GM18498 (cell line): Measurements from ENCODE around the gene LTBP2.

Source experiments
- ATAC-seq: cut with Tn5 transposase; IDR thresholded peaks from one replicate; pipeline ENCODE4 v1.9.1; 2021; ENCODE audit warnings: mild to moderate bottlenecking, moderate library complexity; ENCODE audit not compliant: unreplicated experiment

Gene LTBP2

DNA sequence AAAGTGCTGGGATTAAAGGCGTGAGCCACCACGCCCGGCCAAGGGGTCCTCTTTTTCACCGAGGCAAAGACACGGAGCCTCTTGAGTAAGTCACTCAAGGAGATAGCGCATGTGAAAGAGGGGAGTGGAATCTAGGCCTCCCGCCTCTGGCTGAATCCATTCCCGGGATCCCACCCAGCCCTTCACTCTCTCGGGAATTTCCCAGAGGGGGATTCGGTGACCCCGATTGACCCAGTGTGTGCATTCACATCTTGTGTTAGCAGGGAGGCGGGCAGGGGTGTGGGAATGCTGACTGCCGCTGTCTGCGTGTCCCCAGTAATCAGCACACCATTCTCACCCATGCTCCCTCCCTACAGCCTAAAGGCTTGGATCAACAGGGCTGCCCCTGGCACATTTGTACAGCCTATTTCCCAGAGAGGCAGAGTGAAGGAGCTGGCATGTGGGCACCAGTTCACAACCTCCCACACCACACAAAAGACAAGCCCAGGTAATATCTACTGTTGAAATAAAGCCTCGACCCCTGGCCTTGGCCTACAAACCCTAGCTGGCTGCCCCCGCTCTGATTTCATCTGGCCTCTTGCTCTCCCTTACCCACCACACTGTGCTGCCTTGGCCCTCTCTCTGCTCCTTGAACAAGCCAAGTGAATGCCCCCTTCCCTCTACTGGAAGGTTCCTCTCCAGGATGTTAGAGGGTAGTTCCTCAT lies 1.3 kb upstream of the LTBP2 start:
- ATAC-seq, result no peak

DNA sequence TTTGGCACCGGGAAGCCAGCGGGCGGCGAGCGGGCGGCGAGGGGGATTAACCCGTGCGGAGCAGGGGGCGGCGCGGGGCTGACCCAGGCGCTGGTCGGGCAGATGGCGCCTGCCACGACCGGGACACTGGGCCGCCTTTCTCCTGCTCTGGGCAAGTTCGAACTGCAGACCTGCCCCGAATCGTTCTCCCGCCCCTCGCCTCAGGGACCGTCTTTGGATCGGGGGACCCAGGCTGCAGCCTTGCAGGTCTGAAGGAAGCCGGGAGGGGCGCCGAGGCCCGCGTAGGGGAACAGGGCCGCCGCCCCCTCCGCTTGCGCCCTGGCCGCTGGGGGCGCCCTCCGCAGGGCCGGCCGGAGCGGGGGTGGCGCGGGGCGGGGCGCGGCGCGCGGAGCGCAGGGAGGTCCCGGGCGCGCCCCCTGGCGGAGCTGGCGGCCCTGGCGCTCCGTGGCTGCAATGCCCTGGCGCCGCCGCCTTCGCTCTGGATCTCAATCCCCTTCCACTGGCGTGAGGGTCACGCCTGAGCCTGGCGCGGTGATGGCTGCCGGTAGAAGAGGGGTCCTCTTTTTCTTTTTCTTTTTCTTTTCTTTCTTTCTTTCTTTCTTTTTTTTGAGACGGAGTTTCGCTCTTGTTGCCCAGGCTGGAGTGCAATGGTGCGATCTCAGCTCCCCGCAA lies 449 bp upstream of the LTBP2 start:
- peak; percentile 78 for ATAC-seq

DNA sequence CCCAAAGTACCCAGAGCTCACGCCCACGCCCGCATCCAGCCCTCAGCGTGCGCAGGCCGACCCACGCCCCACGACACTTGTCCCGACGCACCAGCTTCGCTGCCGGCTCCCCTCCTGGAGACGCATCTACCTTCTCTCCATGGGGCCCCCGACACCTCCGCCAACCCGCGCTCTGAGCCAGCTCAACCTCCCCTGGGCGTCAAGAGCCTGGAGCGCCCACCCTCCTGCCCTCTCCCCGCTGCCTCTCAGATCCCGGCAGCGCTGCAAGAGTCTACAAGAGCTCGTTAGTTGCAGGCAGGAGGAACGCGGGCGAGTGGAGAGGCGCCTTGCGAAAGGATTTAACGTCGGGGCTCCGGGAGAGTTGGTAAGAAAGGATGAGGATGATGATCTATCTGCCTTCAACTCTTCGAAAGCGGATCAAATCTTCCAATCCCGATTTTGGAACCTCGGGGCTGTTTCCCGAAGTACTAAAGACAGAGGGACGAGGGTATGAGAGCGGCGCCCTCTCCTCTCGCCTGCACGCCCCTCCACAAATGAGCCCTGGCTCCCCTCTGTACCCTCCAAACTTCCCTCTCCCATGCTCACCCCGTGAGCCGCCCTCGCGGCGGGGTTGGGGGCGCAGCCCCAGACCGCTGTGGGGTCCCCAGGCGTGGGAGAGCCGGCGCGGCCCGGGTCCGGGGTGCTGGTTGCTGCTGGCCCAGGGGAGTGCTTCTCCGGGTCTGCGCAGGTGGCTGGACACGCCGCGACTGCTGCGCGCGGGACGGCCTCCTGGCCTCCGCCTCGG lies 979 bp downstream of the LTBP2 start:
- no peak for ATAC-seq

DNA sequence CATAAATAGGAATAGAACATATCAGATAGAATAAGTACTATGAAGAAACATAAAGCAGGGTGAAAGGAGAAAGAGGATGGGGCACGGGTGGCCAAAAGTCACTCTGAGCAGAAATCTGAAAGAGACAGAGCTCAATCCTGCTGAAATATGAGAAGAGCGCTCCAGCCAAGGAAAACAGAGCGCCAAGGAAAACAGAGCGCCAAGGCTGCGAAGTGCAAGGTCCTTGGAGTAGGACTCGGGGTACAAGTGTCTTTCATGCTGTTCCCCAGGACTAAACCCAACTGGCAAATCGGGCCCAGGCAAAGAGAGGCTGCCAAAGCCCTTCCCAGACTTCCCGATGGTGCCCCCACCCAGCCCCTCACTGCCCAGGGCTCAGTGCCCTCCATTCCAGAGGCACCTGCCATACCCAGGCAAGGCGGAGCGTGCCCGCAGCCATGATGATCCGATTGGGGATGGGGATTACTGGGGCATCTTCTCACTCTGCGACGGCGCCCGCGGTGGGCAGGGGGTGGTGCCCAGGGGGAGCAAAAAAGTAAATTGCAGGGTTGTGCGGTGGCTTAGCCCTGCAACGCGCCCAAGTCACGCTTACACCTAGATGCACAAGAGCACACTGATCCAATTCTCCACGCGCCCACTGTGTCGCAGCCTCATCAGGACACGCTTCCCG lies 1.7 kb downstream of the LTBP2 start:
- no peak for ATAC-seq

DNA sequence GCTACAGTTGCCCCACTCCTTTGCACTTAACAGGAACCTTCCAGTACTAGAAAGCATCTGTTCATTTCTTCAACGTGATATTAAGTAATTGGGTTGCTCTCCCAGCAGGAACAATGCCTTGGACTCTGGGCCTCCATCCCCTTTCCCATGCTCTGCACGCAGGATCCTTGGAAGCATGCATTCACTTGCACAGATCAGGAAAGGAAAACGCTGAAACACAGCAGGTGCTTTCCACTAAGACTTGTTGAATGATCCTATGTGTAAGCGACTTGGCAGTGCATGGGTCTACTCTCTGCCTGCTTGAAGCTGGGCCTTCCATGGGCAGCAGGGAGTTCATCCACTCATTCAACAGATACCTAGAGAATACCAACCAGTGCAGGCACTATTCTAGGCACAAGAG lies 2.3 kb downstream of the LTBP2 start:
- ATAC-seq, result no peak

DNA sequence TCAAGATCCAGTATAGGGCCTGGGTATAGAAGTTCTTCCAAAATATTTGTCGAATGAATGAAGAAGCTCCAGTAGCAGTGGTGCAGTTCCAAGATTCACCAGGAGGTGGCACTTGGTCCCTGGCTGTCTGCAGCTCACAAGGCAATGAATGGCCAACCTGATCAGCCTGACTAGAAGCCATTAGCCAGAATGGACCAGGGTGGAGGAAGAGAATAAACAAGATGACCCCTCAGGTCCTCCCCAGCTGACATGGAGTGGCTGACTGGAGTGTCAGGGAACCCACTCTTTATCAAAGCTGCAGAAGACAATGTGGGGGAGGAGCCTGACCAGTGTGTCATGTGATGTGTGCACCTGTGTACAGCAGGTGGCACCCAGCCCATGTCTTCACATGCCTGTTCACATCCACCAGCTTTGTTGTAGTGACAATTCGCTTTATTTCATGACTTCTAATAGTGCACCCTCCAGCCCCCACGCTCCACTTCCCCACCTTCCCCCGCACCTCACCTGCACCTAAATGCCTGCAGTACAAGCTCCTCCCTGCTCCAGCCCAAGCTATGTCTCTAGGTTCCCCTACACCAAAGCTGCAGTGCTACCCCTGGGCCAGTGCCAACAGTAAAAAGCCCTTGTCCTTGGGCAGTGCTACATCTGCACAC lies 3.0 kb downstream of the LTBP2 start:
- no peak for ATAC-seq

DNA sequence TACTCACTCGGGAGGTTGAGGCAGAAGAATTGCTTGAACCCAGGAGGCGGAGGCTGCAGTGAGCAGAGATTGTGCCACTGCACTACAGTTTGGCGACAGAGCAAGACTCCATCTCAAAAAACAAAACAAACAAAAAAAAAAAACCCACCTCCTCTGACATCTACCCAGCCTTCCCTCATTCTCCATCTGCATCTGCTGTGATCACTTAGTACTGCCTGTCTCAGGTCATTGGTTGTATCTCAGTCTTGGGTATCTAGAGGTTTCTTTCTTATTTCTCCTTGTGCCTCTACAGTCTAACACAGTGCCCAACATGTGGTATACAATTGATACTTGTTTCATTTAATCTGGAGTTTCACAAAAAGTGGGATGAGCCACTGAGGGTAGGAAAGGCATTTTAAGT lies 5.3 kb downstream of the LTBP2 start:
- no peak for ATAC-seq

DNA sequence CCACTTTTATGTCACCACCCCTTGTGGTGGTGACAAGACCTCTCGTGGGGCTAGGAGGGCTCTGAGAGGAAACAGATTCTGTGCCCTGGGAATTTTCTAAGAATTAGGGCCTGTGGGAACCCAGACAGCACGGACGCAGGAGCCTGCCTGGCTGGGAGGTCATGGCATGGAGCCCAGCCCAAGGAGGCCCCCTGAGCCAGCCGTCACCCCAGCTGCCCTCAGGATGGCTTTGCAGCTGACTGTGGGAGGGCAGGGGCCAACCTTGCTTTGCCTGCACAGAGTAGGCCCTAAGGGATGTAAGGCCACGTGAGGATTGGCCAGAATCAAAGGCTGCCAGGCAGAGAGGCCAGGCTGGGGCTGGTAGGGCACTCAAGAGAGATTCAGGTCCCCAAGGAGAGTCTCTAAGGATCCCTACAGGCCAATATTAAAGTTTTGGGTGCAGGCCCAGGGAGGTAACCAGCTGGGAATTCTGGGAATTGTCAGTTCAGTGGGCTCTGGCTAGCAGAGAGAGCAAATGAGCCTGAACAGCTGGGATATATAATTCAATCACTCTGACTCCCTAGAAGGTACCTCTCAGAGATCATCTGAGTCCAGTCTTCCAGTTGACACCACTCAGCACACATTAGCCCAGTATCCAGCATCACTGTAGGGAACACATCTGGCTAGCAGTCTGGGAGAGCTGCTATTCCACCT lies 6.4 kb downstream of the LTBP2 start:
- no peak for ATAC-seq

DNA sequence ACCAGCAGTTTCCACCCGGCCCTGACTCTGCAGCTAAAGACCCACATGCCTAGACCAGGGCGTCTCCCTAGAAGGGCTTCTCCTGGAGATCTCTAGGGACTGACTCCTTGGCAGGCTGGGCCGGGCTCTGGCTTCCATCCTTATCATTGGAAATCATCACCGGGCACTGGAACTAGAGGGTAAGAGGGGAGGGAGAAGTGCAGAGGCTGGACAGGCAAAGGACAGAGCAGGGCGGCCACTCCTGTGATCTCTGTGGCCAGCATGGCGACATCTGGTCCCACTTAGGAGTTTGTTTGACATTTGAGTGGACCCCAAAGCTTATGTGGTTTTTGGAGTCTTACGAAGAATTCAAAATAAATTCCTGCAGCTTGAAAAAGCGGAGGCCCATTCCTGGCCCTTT lies 7.1 kb downstream of the LTBP2 start:
- ATAC-seq, result no peak

DNA sequence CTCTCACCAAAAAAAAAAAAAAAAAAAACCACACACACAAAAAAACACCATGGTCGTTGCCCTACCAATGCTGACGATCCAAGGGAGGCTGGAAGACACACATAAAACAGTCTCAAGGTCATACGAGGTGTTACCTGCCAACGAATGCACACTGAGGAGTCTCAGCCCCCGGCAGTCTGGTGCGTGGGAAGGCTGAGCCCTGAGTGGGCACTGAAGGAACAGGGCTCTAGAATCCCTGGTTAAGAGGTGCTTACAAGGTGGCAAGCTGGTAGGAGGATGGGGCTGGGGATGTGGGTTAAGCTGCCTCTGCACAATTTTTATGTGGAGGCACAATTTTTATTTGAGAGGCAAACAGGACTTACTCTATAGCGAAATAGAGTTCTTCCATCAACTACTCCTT lies 7.9 kb downstream of the LTBP2 start:
- no peak for ATAC-seq

DNA sequence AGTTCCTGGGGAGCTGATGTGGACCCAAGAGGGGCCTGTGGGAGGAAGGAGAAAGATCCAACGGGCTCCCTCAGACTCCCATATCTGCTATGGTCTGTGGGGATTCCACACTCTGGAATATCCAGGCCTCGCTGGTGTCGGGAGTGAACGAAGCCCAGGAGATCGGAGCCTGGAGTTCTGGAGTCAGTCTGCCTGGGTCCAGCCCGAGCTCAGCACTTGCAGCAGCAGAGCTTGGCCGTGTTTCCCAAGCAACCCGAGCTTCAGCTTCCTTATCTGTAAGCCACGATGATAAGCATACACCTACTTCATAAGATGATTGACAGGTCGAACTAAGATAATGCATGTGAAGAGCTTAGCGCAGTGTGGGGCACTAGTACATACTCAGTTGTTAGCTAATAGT lies 10.1 kb downstream of the LTBP2 start:
- ATAC-seq, result no peak

DNA sequence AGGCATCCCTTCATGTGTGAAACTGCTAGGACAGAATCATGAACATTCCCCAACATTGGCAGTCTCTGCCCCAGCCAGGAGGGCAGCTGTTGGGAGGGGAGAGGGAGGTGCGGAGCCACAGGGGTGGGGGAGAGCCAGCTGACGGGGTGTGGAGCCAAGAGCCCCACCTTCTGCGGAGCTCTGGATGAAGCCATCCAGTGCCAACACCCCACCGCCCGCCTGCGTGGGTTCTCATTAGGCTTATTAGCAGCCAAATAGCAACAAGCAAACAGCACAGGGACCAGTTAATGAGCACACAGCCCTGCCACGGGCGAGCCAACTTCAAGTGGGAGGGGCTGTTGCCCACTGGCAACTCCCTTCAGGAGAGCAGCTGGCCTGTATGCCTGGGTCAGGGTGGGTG lies 12.1 kb downstream of the LTBP2 start:
- no peak for ATAC-seq

DNA sequence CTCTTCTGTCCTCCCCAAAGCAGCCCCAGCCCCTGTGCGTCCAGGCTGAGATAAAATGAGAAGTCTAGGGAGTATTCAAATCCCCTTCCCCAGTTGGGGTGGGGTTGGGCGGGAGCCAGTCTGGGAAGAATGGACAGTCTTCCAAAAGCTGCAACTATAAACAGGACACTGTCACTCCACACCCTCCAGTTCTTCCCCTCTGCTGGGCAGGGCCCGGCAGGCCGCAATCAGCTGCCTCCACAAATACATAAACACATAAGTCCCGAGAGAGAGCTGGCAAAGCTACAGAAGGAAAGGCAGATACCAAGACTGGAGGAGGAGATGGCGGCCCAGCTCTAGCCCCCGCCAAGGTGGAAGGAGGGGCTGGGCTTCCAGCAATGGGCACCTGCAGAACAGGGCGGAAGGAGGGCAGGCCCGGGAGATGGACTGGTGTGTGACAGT lies 12.7 kb downstream of the LTBP2 start:
- ATAC-seq, result no peak

DNA sequence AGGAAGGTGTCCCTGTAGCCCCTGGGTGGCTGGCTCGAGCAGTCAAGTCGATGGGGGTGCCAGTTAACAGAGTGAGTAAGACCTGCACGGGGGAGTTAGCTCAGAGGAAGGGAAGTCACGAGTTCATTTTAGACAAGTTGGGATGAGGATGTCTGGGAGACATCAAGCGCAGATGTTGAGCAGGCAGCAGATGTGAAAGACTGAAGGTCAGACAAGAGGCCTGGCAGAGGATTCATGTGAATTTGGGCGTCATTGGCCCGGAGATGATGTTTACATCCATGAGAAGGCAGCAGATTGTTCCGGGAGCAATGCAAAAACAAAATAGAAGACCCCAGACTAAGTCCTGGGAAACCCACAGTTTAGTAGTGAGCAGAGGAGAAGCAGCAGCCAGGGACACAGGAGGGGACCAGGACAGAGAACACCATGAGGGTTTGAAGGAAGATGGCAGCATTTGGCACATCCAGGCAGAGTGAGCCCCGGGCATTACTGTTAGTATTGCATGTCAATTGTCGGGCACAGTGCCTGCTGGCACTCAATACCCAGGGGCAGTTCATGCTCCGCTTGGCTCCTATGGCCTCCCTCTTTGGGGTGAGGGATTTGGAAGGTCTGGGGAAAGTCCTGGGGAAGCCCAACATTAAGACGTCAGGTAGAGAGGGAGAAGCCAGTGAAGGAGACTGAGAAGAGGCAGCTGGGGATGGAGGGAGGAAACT lies 15.1 kb downstream of the LTBP2 start:
- ATAC-seq, result no peak

DNA sequence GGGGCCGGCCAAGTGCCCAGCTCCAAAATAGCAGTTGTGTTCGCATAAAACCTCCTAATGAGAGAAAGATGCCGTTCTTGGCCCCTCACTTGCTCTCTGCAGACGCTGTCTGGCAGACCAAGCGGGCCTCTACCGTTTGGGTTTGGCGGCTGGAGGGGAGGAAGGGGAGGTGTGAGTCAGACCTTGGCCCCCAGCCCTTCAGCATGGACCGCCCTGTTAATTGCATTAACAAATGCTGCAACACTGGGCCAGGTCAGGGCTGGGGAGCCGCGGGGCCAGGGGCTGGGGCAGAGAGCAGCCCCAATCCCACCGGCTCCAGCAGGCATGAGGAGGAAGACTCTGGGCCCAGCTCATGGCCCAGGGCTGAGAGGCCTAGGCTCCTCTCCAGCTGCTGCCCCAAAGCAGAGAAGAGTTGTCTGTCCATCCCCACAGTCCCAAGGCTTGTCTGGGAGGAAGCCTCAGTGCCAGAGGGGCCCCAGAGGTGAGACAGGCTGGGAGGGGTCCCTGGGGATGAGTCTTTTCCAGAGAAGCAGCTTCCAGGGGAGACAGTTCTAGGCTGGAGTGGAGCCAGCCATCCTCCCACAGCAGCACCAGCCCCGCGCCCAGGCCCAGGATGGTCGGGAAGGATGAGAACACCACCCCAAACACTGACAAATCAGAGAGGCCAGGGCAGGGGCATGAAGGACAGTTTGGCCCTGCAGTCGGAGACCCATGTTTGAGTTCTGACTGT lies 16.9 kb downstream of the LTBP2 start:
- ATAC-seq, result no peak

DNA sequence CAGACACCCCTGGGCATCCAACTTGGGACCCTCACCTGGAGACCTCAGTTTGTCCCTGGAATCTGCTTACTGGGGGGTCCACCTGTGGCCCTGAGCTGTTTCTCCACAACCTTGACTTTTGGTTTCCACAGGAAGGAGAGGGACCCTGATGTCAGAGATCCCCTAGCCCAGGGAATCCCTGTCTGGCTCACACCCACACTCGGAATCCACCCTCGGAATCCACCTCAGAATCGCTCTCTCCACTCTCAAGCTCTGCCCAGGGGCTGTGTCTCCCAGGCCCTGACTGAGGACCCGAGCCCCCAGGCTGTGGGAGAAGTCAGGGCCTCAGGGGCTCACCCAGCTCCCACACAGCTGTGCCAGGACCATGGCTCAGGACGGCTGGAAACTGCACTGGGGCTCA lies 17.4 kb downstream of the LTBP2 start:
- no peak for ATAC-seq

DNA sequence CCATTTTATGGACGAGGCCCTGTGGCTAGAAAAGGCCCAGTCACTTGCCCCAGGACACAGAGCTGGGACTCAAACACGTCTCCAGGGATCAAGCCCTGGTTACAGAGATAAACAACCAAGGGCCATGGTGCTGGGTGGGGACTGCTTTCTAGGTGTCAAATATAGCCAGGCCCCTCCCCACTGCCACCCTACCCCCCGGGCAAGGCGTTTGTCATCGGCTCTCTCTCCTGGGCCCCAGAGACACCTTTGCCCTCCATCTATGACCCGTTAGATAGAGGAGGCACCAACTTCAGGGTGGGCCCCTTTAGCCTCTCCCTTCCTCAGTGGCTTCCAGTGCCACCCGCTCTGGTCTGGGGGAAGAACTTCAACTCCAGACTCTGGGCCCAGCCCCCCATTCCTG lies 18.0 kb downstream of the LTBP2 start:
- ATAC-seq, result no peak

DNA sequence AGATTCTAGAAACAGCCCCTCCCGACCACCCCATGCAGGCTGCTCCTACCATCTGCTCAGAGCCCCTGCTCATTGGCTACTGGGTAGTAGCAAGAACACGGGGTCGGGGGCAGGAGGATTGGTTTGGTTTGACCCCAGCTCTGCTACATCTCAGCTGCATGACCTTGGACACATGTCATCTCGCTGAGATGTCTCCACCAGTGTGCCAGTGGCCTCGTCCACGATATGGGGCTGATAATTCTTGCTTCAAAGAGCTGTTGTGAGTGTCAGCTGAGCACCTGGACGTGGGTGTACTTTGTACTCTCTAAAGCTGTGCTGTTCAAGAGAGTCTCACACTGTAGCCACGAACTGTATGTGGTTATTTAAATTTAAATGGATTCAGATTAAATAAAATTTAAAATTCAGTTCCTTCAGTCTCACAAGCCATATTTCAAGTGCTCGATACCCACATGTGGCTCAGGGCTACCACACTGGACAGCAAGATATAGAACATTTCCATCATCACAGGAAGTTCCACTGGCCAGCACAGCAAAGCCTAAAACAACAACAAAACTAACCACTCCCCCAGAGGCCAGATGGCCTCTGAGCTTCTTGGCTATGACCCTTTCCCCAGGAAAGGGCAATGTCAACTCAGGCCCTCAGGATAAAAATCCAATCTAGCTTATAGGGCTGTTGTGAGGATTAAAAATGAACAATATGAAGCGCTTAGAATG lies 18.6 kb downstream of the LTBP2 start:
- no peak for ATAC-seq
